ENCODE data around the gene TPRG1L. TPM values are rescaled to one million over a fixed set of nuclear protein-coding genes. Genes with fewer than 3 reads are reported as not detected.

TPRG1L gene
- total and polyA plus RNA-seq, 2 donors from 2014 or later: 37.1 to 72.4 TPM

- Histone ChIP-seq H3K27me3 (ENCODE audit: control insufficient read depth, insufficient read depth, low read length) (peaks cover 2% of the 10 kb centered on the region), H3K27ac (ENCODE audit: low read depth in 2 of 2, low read length in 2 of 2) (no peak overlapping the region), H3K9ac (ENCODE audit: low read length in 3 of 3) (no peak overlapping the region), H3K36me3 (ENCODE audit: control insufficient read depth in 2 of 3, insufficient read depth in 3 of 3, low read length in 3 of 3) (no peaks in the 10 kb centered on the region), H3K9me3 (ENCODE audit: control insufficient read depth in 2 of 3, insufficient read depth in 1 of 3, low read length in 3 of 3) (no peaks in the 10 kb centered on the region), H3K4me3 (ENCODE audit: low read length in 3 of 3) (no peak overlapping the region), H3K4me1 (ENCODE audit: control insufficient read depth in 2 of 3, insufficient read depth in 2 of 3, low read depth in 1 of 3, low read length in 3 of 3) (no peaks in the 10 kb centered on the region)
- DNase-seq: peak in 1 of 5 donors; percentile 51
- FAIRE-seq: no peak
- no peak for TF ChIP-seq CTCF (IDR thresholded peaks at IDR 0.05; ENCODE audit: borderline replicate concordance, extremely low read depth, insufficient read depth)
- intact Hi-C loops (cut with DNase I): no loop called here
Measured at GRCh38 chr1:3662080-3662671, 37.4 kb downstream of the TPRG1L start.

- peak in 1 of 5 donors; percentile 59 for DNase-seq
Measured at GRCh38 chr1:3663999-3664699, 39.3 kb downstream of the TPRG1L start.

GRCh38 chr1:3664700-3665375 lies 40.0 kb downstream of the TPRG1L start:
- H3K4me3 ChIP-seq (ENCODE audit: low read length in 3 of 3): no peak overlapping the region
- FAIRE-seq (no peak), DNase-seq (no peak)
- H3K27ac ChIP-seq (ENCODE audit: low read depth in 2 of 2, low read length in 2 of 2): no peak overlapping the region
- no peaks in the 10 kb centered on the region for H3K9me3 ChIP-seq (ENCODE audit: control insufficient read depth in 2 of 3, insufficient read depth in 1 of 3, low read length in 3 of 3)
- no peak overlapping the region for H3K9ac ChIP-seq (ENCODE audit: low read length in 3 of 3)
- H3K4me1 ChIP-seq (ENCODE audit: control insufficient read depth in 2 of 3, insufficient read depth in 2 of 3, low read depth in 1 of 3, low read length in 3 of 3): peaks cover 0 to 5% (median 0%) of the 10 kb centered on the region in 3 donors
- H3K36me3 ChIP-seq (ENCODE audit: control insufficient read depth in 2 of 3, insufficient read depth in 3 of 3, low read length in 3 of 3): no peaks in the 10 kb centered on the region
- no peaks in the 10 kb centered on the region for H3K27me3 ChIP-seq (ENCODE audit: control insufficient read depth, insufficient read depth, low read length)
- intact Hi-C loops (cut with DNase I): no loop called here
- TF ChIP-seq CTCF (IDR thresholded peaks at IDR 0.05; ENCODE audit: borderline replicate concordance, extremely low read depth, insufficient read depth): no peak

More at GRCh38 chr1:3663999-3664699, 39.3 kb downstream of the TPRG1L start:
- no peak for TF ChIP-seq CTCF (IDR thresholded peaks at IDR 0.05; ENCODE audit: borderline replicate concordance, extremely low read depth, insufficient read depth)
- H3K4me1 ChIP-seq (ENCODE audit: control insufficient read depth in 2 of 3, insufficient read depth in 2 of 3, low read depth in 1 of 3, low read length in 3 of 3): peaks cover 0 to 4% (median 0%) of the 10 kb centered on the region in 3 donors
- intact Hi-C loops (cut with DNase I): no loop called here
- FAIRE-seq: no peak
- no peak overlapping the region for H3K4me3 ChIP-seq (ENCODE audit: low read length in 3 of 3)
- H3K9me3 ChIP-seq (ENCODE audit: control insufficient read depth in 2 of 3, insufficient read depth in 1 of 3, low read length in 3 of 3): no peaks in the 10 kb centered on the region
- H3K27ac ChIP-seq (ENCODE audit: low read depth in 2 of 2, low read length in 2 of 2): no peak overlapping the region
- H3K9ac ChIP-seq (ENCODE audit: low read length in 3 of 3): no peak overlapping the region
- no peaks in the 10 kb centered on the region for H3K36me3 ChIP-seq (ENCODE audit: control insufficient read depth in 2 of 3, insufficient read depth in 3 of 3, low read length in 3 of 3)
- no peaks in the 10 kb centered on the region for H3K27me3 ChIP-seq (ENCODE audit: control insufficient read depth, insufficient read depth, low read length)

Data from kidney (tissue), 14 donors.